HCT116 (cell line): Measurements from ENCODE around the gene ASB3. TPM values are rescaled to one million over a fixed set of nuclear protein-coding genes. Genes with fewer than 3 reads are reported as not detected.
A peak's percentile ranks its signal among the peaks of the same experiment; 100 is the strongest.

Experiments used
- ATAC-seq: fragments of 200-7000 bp; cut with Tn5 transposase; 2 replicates; pipeline ENCODE4 v1.9.1; 2020; ENCODE audit warnings: mild to moderate bottlenecking, moderate library complexity
- Bru-seq: library from RNA; stranded (reverse); fragments of 400-500 nt; gene quantifications from one replicate; lab custom pipeline; 2021; lab: Mats Ljungman, UMichigan
- BruChase-seq, 2 experiments: library from RNA; stranded (reverse); fragments of 400-500 nt; gene quantifications; one replicate each; lab custom pipeline; 2021; lab: Mats Ljungman, UMichigan
- BruUV-seq: library from RNA; stranded (reverse); fragments of 400-500 nt; replicated peaks from 2 replicates; lab custom pipeline; 2021; lab: Mats Ljungman, UMichigan
- CTCF ChIA-PET: fragments of 300-600 bp; sonication (Branson Sonifier 250); formaldehyde crosslinking; loops from one replicate; lab custom pipeline; 2021; ENCODE audit warnings: antibody characterized with exemption; lab: Charles Lee
- POLR2A ChIA-PET: fragments of 300-600, 350-600 bp; sonication (Branson Sonifier 250); formaldehyde crosslinking; loops from one replicate; lab custom pipeline; 2021; ENCODE audit warnings: antibody characterized with exemption; lab: Charles Lee
- RAD21 ChIA-PET, 2 experiments: fragments of 300-600 bp; sonication (Branson Sonifier 250); formaldehyde crosslinking; loops; one replicate each; lab custom pipeline; 2023; ENCODE audit warnings: low total read pairs in 2 of 2; ENCODE audit not compliant: uncharacterized antibody in 2 of 2, unreplicated experiment in 2 of 2, low non-redundant PET in 1 of 2; lab: Charles Lee
- DNase-seq: peaks from one replicate; pipeline ENCODE4 v3.0.0-alpha.2; 2010; ENCODE audit warnings: low read depth, low spot score
- H2AFZ ChIP-seq: fragments of 200-600 bp; shearing (Covaris generic), sonication (generic); 2 replicates; pipeline ENCODE4 v1.6.1; 2017; ENCODE audit warnings: low read depth, mixed run types, mixed read lengths, antibody characterized with exemption, low read length; ENCODE audit not compliant: poor library complexity, severe bottlenecking
- H3K27ac ChIP-seq: 2 replicates; pipeline ENCODE4 v1.5.1; 2012; ENCODE audit warnings: low read depth, low read length
- H3K27me3 ChIP-seq: fragments of 200-600 bp; sonication (generic); 2 replicates; pipeline ENCODE4 v1.6.1; 2016; ENCODE audit warnings: mixed run types, low read length, mixed read lengths; ENCODE audit not compliant: insufficient read depth
- H3K36me3 ChIP-seq, 2 experiments: fragments of 200-500 bp in 1 of 2; fragments of 200-600 bp in 1 of 2; sonication (Bioruptor generic) in 1 of 2; sonication (generic) in 1 of 2; 2 replicates each; pipeline versions ENCODE4 v1.5.1 to v1.6.1; 2014 to 2016; ENCODE audit warnings: low read length in 2 of 2, inconsistent platforms in 1 of 2, mixed read lengths in 1 of 2, mixed run types in 1 of 2; ENCODE audit not compliant: insufficient read depth in 2 of 2, control insufficient read depth in 1 of 2
- H3K4me1 ChIP-seq, 2 experiments: fragments of 200-600 bp in 1 of 2; sonication (generic) in 1 of 2; 2 replicates each; pipeline versions ENCODE4 v1.5.1 to v1.6.1; 2012 to 2017; ENCODE audit warnings: low read length in 2 of 2, inconsistent platforms in 1 of 2, mild to moderate bottlenecking in 1 of 2, mixed read lengths in 1 of 2, mixed run types in 1 of 2, moderate library complexity in 1 of 2; ENCODE audit not compliant: insufficient read depth in 2 of 2, control insufficient read depth in 1 of 2
- H3K4me2 ChIP-seq: fragments of 200-600 bp; sonication (generic); 2 replicates; pipeline ENCODE4 v1.6.1; 2017; ENCODE audit warnings: mixed run types, low read length, mixed read lengths
- H3K4me3 ChIP-seq, 2 experiments: fragments of 200-600 bp in 1 of 2; sonication (generic) in 1 of 2; replicated peaks in 1 of 2; 2 replicates each; pipeline ENCODE4 v1.5.1; 2011 to 2016; ENCODE audit warnings: low read length in 2 of 2, control low read depth in 1 of 2, low read depth in 1 of 2, mild to moderate bottlenecking in 1 of 2, mixed read lengths in 1 of 2, mixed run types in 1 of 2
- H3K79me2 ChIP-seq: fragments of 200-600 bp; sonication (generic); 2 replicates; pipeline ENCODE4 v1.6.1; 2017; ENCODE audit warnings: mild to moderate bottlenecking, mixed run types, low read length, moderate library complexity, mixed read lengths; ENCODE audit not compliant: insufficient read depth
- H3K9ac ChIP-seq: fragments of 200-600 bp; sonication (generic); 2 replicates; pipeline ENCODE4 v1.6.1; 2016; ENCODE audit warnings: low read length, mixed read lengths
- H3K9me2 ChIP-seq: fragments of 200-600 bp; sonication (generic), shearing (Covaris generic); 2 replicates; pipeline ENCODE4 v1.6.1; 2017; ENCODE audit warnings: mixed run types, mild to moderate bottlenecking, moderate library complexity; ENCODE audit not compliant: insufficient read depth
- H3K9me3 ChIP-seq, 2 experiments: fragments of 200-500 bp in 1 of 2; fragments of 200-600 bp in 1 of 2; sonication (Bioruptor generic) in 1 of 2; sonication (generic) in 1 of 2; 2 replicates each; pipeline ENCODE4 v1.6.1; 2014 to 2017; ENCODE audit warnings: low read length in 2 of 2, mixed read lengths in 2 of 2, inconsistent platforms in 1 of 2, low read depth in 1 of 2, mild to moderate bottlenecking in 1 of 2, mixed run types in 1 of 2, moderate library complexity in 1 of 2; ENCODE audit not compliant: control insufficient read depth in 1 of 2, insufficient read depth in 1 of 2
- H4K20me1 ChIP-seq: fragments of 200-600 bp; sonication (generic), shearing (Covaris generic); 2 replicates; pipeline ENCODE4 v1.6.1; 2017; ENCODE audit warnings: mixed run types, mild to moderate bottlenecking, moderate library complexity; ENCODE audit not compliant: insufficient read depth
- ATF3 ChIP-seq: IDR thresholded peaks from 2 replicates; pipeline ENCODE4 v1.6.1; 2012
- CBX3 ChIP-seq: IDR thresholded peaks from 2 replicates; pipeline ENCODE4 v1.6.1; 2012; ENCODE audit warnings: low read depth
- CEBPB ChIP-seq: IDR thresholded peaks from 2 replicates; pipeline ENCODE4 v1.6.1; 2012; ENCODE audit warnings: low read depth
- EGR1 ChIP-seq: IDR thresholded peaks from 2 replicates; pipeline ENCODE4 v1.6.1; 2012; ENCODE audit warnings: low read depth
- ELF1 ChIP-seq: IDR thresholded peaks from 2 replicates; pipeline ENCODE4 v1.6.1; 2012; ENCODE audit warnings: low read depth, borderline replicate concordance
- FOSL1 ChIP-seq: IDR thresholded peaks from 2 replicates; pipeline ENCODE4 v1.6.1; 2012; ENCODE audit warnings: low read depth
- JUND ChIP-seq: IDR thresholded peaks from 2 replicates; pipeline ENCODE4 v1.6.1; 2012
- MAX ChIP-seq: IDR thresholded peaks from 2 replicates; pipeline ENCODE4 v1.6.1; 2012
- POLR2A ChIP-seq: IDR thresholded peaks from 2 replicates; pipeline ENCODE4 v1.7.0; 2011; ENCODE audit warnings: borderline replicate concordance; ENCODE audit not compliant: insufficient read depth, insufficient read length; ENCODE audit errors: extremely low read depth
- RAD21 ChIP-seq: IDR thresholded peaks from 2 replicates; pipeline ENCODE4 v1.6.1; 2012; ENCODE audit warnings: low read depth, mild to moderate bottlenecking
- REST ChIP-seq: IDR thresholded peaks from 2 replicates; pipeline ENCODE4 v1.6.1; 2012; ENCODE audit warnings: low read depth
- SP1 ChIP-seq: IDR thresholded peaks from 2 replicates; pipeline ENCODE4 v1.6.1; 2012; ENCODE audit warnings: low read depth
- SRF ChIP-seq: IDR thresholded peaks from 2 replicates; pipeline ENCODE4 v1.6.1; 2012; ENCODE audit warnings: low read depth
- TCF7L2 ChIP-seq: IDR thresholded peaks from 2 replicates; pipeline ENCODE4 v1.7.0; 2011; ENCODE audit warnings: borderline replicate concordance, inconsistent platforms; ENCODE audit not compliant: insufficient read depth, insufficient read length; ENCODE audit errors: extremely low read depth
- ZBTB33 ChIP-seq: IDR thresholded peaks from 2 replicates; pipeline ENCODE4 v1.6.1; 2011; ENCODE audit warnings: mild to moderate bottlenecking, low read length, moderate library complexity; ENCODE audit not compliant: insufficient replicate concordance; ENCODE audit errors: extremely low read depth
- ZFX ChIP-seq: fragments of 450-650 bp; IDR thresholded peaks from 2 replicates; pipeline ENCODE4 v1.6.1; 2017
- ZNF274 ChIP-seq: fragments of 200-500 bp; sonication (Bioruptor generic); IDR thresholded peaks from 2 replicates; pipeline ENCODE4 v1.6.1; 2014; ENCODE audit warnings: mild to moderate bottlenecking, low read depth, low read length, inconsistent platforms
- intact Hi-C: fragments of 100-400 bp; cut with micrococcal nuclease; formaldehyde crosslinking; loops from 2 replicates; pipeline ENCODE4 v1.10.0; 2022
- long read RNA-seq: library from polyadenylated mRNA; unstranded; transcript quantifications from one replicate; pipeline ENCODE4 v2.0.0, GENCODE V29; 2021; ENCODE audit not compliant: unreplicated experiment
- polyA plus RNA-seq: library from polyadenylated mRNA; unstranded; fragments of >200 nt; gene quantifications from 2 replicates; pipeline ENCODE4 v1.2.1, GENCODE V29; 2012; ENCODE audit warnings: missing spikeins
- total RNA-seq: library from RNA; stranded (reverse); gene quantifications from one replicate; pipeline ENCODE4 v1.2.1, GENCODE V29; 2021; ENCODE audit not compliant: unreplicated experiment

Gene ASB3
- 17.3 TPM for total RNA-seq
- polyA plus RNA-seq: 10.7 and 11.5 TPM in 2 replicates
- Bru-seq, nascent RNA: percentile 86 among the genes with signal in this experiment
- BruChase-seq, experiment 1, labeled RNA remaining after a 6-hour chase: percentile 92 among the genes with signal in this experiment
- percentile 91 among the genes with signal in this experiment for BruChase-seq, experiment 2, labeled RNA remaining after a 2-hour chase
- long read RNA-seq, transcript ASB3-201 (10 exons, 2,214 nt): major isoform, 21 of 33 reads
- long read RNA-seq, partial matches to known transcripts: 1 of 33 reads
- long read RNA-seq, other reads (novel, unspliced or antisense): 9 of 33 reads

GRCh38 chr2:53786705-53787613, at the start of gene ASB3, which contains the start of gene ERLEC1:
TSS of gene ASB3 (minus strand) at chr2:53786953. CDS start at chr2:53765572, 21,381 bp downstream.
TSS of gene ERLEC1 (plus strand) at chr2:53787044. CDS start at chr2:53787211, 167 bp downstream.
- ATAC-seq: peak; percentile 90
- Histone ChIP-seq H2AFZ (peak within 1 kb of the TSS; percentile 77), H3K9me2 (no peaks in the 10 kb centered on the region), H3K9ac (peak within 1 kb of the TSS; percentile 92), H3K27ac (peak within 1 kb of the TSS; percentile 67), H3K4me1 (peaks cover 9 to 21% of the 10 kb centered on the region in 2 experiments; a peak in 3 of 4 replicates), H3K4me3 (peak within 1 kb of the TSS; percentile 64 to 100), H3K36me3 (no peaks in the 10 kb centered on the region), H3K79me2 (peaks cover 84% of the 10 kb centered on the region), H4K20me1 (no peaks in the 10 kb centered on the region), H3K9me3 (no peaks in the 10 kb centered on the region), H3K27me3 (no peaks in the 10 kb centered on the region), H3K4me2 (peak within 1 kb of the TSS; percentile 83)
- ChIA-PET POLR2A (no interaction called here), RAD21 (no interaction called here), CTCF (no interaction called here)
- DNase-seq: peak; percentile 76
- BruUV-seq: no TSS peak
- intact Hi-C loops: no loop called here
- no peak for TF ChIP-seq JUND
- no peak for TF ChIP-seq ATF3
- peak; percentile 48 for TF ChIP-seq POLR2A
- TF ChIP-seq RAD21: no peak
- TF ChIP-seq REST: no peak
- peak; percentile 86 for TF ChIP-seq ZBTB33
- TF ChIP-seq MAX: peak; percentile 85
- TF ChIP-seq SP1: peak; percentile 60; the same call in 1 of the 2 replicates
- peak; percentile 82 for TF ChIP-seq EGR1
- no peak for TF ChIP-seq FOSL1
- TF ChIP-seq SRF: no peak
- TF ChIP-seq CEBPB: no peak
- peak; percentile 75 for TF ChIP-seq TCF7L2
- peak; percentile 73 for TF ChIP-seq CBX3
- peak; percentile 63 for TF ChIP-seq ELF1
- peak; percentile 67 for TF ChIP-seq ZFX
- TF ChIP-seq ZNF274: no peak
